Neural progenitor cell (in vitro differentiated cells): Measurements from ENCODE around the gene HDAC11. TPM values are rescaled to one million over a fixed set of nuclear protein-coding genes. Genes with fewer than 3 reads are reported as not detected.

ENCODE experiments used
- DNase-seq: peaks from one replicate; pipeline ENCODE4 v3.0.0-alpha.2; 2016; ENCODE audit warnings: low spot score
- H2AFZ ChIP-seq: fragments of 200-600 bp; sonication (generic); replicated peaks from 2 replicates; pipeline ENCODE4 v1.6.1; 2016; ENCODE audit warnings: antibody characterized with exemption
- H3F3A ChIP-seq: fragments of 200-600 bp; sonication (generic); 2 replicates; pipeline ENCODE4 v1.6.1; 2016; ENCODE audit warnings: antibody characterized with exemption, low read depth
- H3K27ac ChIP-seq: fragments of 200-600 bp; sonication (generic); 2 replicates; pipeline ENCODE4 v1.5.1; 2016; ENCODE audit warnings: mild to moderate bottlenecking
- H3K27me3 ChIP-seq: fragments of 200-600 bp; sonication (generic); 2 replicates; pipeline ENCODE4 v1.6.1; 2016; ENCODE audit warnings: mild to moderate bottlenecking, moderate library complexity
- H3K36me3 ChIP-seq: fragments of 200-600 bp; sonication (generic); 2 replicates; pipeline ENCODE4 v1.5.1; 2016
- H3K4me1 ChIP-seq: fragments of 200-600 bp; sonication (generic); 2 replicates; pipeline ENCODE4 v1.6.1; 2016; ENCODE audit warnings: mixed run types
- H3K4me2 ChIP-seq: fragments of 200-600 bp; sonication (generic); 2 replicates; pipeline ENCODE4 v1.6.1; 2016
- H3K4me3 ChIP-seq: fragments of 200-600 bp; sonication (generic); 2 replicates; pipeline ENCODE4 v1.5.1; 2016
- H3K79me2 ChIP-seq: fragments of 200-600 bp; sonication (generic); 2 replicates; pipeline ENCODE4 v1.6.1; 2016; ENCODE audit warnings: low read depth
- H3K9ac ChIP-seq: fragments of 200-600 bp; sonication (generic); 2 replicates; pipeline ENCODE4 v1.6.1; 2016
- H3K9me3 ChIP-seq: fragments of 200-600 bp; sonication (generic); 2 replicates; pipeline ENCODE4 v1.5.1; 2016; ENCODE audit warnings: low read depth
- H4K20me1 ChIP-seq: fragments of 200-600 bp; sonication (generic); 2 replicates; pipeline ENCODE4 v1.6.1; 2016; ENCODE audit warnings: low read depth
- H3K27ac Mint-ChIP-seq: 3 replicates; pipeline ENCODE4 v1.8.0; 2021; ENCODE audit warnings: mixed read lengths
- H3K27me3 Mint-ChIP-seq: 2 replicates; pipeline ENCODE4 v1.8.0; 2022; ENCODE audit warnings: low read depth, mild to moderate bottlenecking, inconsistent platforms, moderate library complexity, mixed read lengths; ENCODE audit not compliant: insufficient read depth
- H3K36me3 Mint-ChIP-seq: 3 replicates; pipeline ENCODE4 v1.8.0; 2021; ENCODE audit warnings: mixed read lengths
- H3K4me1 Mint-ChIP-seq: 3 replicates; pipeline ENCODE4 v1.8.0; 2021; ENCODE audit warnings: mixed read lengths
- H3K4me3 Mint-ChIP-seq: 3 replicates; pipeline ENCODE4 v1.8.0; 2021; ENCODE audit warnings: mild to moderate bottlenecking, moderate library complexity, mixed read lengths
- H3K9me3 Mint-ChIP-seq: 3 replicates; pipeline ENCODE4 v1.8.0; 2020; ENCODE audit warnings: mixed read lengths
- CTCF ChIP-seq: fragments of 200-600 bp; sonication (generic); IDR thresholded peaks from 2 replicates; pipeline ENCODE4 v1.5.1; 2017; ENCODE audit warnings: antibody characterized with exemption, mild to moderate bottlenecking
- EZH2 ChIP-seq: fragments of 200-600 bp; sonication (generic); IDR thresholded peaks from 2 replicates; pipeline ENCODE4 v1.6.1; 2017; ENCODE audit warnings: antibody characterized with exemption, mild to moderate bottlenecking, moderate library complexity
- EZH2phosphoT487 ChIP-seq: fragments of 200-600 bp; sonication (generic); IDR thresholded peaks from 2 replicates; pipeline ENCODE4 v1.6.1; 2017; ENCODE audit warnings: antibody characterized with exemption
- total RNA-seq: library from RNA; depleted of rRNA; stranded (reverse); fragments of >200 nt; gene quantifications from 2 replicates; pipeline ENCODE4 v1.2.3, GENCODE V29; 2015; ENCODE audit warnings: low replicate concordance

Gene HDAC11
- total RNA-seq, 1 donor from 2014 or later = 4.8 TPM

GRCh38 chr3:13495921-13496723 lies 16.0 kb downstream of the HDAC11 start:
- peak; percentile 91 for DNase-seq
- H2AFZ ChIP-seq = no peak overlapping the region
- H3K36me3 ChIP-seq = no peaks in the 10 kb centered on the region
- Mint-ChIP-seq H3K27me3 (peaks cover 7% of the 10 kb centered on the region), H3K27ac (peak overlapping the region; percentile 69), H3K9me3 (no peaks in the 10 kb centered on the region), H3K4me1 (peaks cover 19% of the 10 kb centered on the region), H3K4me3 (no peak overlapping the region), H3K36me3 (no peaks in the 10 kb centered on the region)
- TF ChIP-seq EZH2 (no peak), EZH2phosphoT487 (no peak), CTCF (peak; percentile 91)
- H3K27ac ChIP-seq = no peak overlapping the region
- H3K4me2 ChIP-seq = no peak overlapping the region
- no peaks in the 10 kb centered on the region for H3K27me3 ChIP-seq
- no peaks in the 10 kb centered on the region for H3K79me2 ChIP-seq
- H3K9me3 ChIP-seq = no peaks in the 10 kb centered on the region
- H3F3A ChIP-seq = no peaks in the 10 kb centered on the region
- H3K4me3 ChIP-seq = no peak overlapping the region
- H4K20me1 ChIP-seq = no peaks in the 10 kb centered on the region
- H3K9ac ChIP-seq = no peak overlapping the region
- peaks cover 4% of the 10 kb centered on the region for H3K4me1 ChIP-seq

- Histone ChIP-seq H3K27ac (no peak overlapping the region), H3K79me2 (no peaks in the 10 kb centered on the region), H3K9me3 (no peaks in the 10 kb centered on the region), H3K36me3 (no peaks in the 10 kb centered on the region), H2AFZ (no peak overlapping the region), H3K4me2 (no peak overlapping the region), H4K20me1 (no peaks in the 10 kb centered on the region), H3K9ac (no peak overlapping the region), H3K27me3 (no peaks in the 10 kb centered on the region), H3K4me1 (peaks cover 4% of the 10 kb centered on the region), H3K4me3 (no peak overlapping the region), H3F3A (no peaks in the 10 kb centered on the region)
- Mint-ChIP-seq H3K4me3 (no peak overlapping the region), H3K9me3 (no peaks in the 10 kb centered on the region), H3K27me3 (peaks cover 6% of the 10 kb centered on the region), H3K36me3 (no peaks in the 10 kb centered on the region), H3K4me1 (peaks cover 19% of the 10 kb centered on the region), H3K27ac (no peak overlapping the region)
- no peak for TF ChIP-seq EZH2
- no peak for TF ChIP-seq EZH2phosphoT487
- no peak for TF ChIP-seq CTCF
- no peak for DNase-seq
These were observed 16.8 kb downstream of the HDAC11 start for GRCh38 chr3:13496879-13497278.

- no peaks in the 10 kb centered on the region for H3K27me3 ChIP-seq
- no peaks in the 10 kb centered on the region for H3K79me2 ChIP-seq
- no peaks in the 10 kb centered on the region for H3K36me3 ChIP-seq
- peaks cover 4% of the 10 kb centered on the region for H3K4me1 ChIP-seq
- H2AFZ ChIP-seq = no peak overlapping the region
- TF ChIP-seq CTCF (no peak), EZH2phosphoT487 (no peak), EZH2 (no peak)
- no peak overlapping the region for H3K9ac ChIP-seq
- Mint-ChIP-seq H3K27ac (no peak overlapping the region), H3K27me3 (peaks cover 2% of the 10 kb centered on the region), H3K9me3 (no peaks in the 10 kb centered on the region), H3K4me1 (peaks cover 22% of the 10 kb centered on the region), H3K4me3 (no peak overlapping the region), H3K36me3 (no peaks in the 10 kb centered on the region)
- no peak overlapping the region for H3K4me3 ChIP-seq
- no peaks in the 10 kb centered on the region for H4K20me1 ChIP-seq
- no peaks in the 10 kb centered on the region for H3F3A ChIP-seq
- H3K9me3 ChIP-seq = no peaks in the 10 kb centered on the region
- no peak for DNase-seq
- H3K27ac ChIP-seq = no peak overlapping the region
- H3K4me2 ChIP-seq = no peak overlapping the region
These were observed 17.3 kb downstream of the HDAC11 start for GRCh38 chr3:13497386-13497785.
